Gastroesophageal sphincter (tissue), 2 donors: ENCODE data around the gene TMEM145.

Source experiments
- EP300 ChIP-seq: sonication (generic); formaldehyde crosslinking; IDR thresholded peaks from one replicate; pipeline ENCODE4 v1.6.1; 2017; ENCODE audit warnings: antibody characterized with exemption, mild to moderate bottlenecking
- POLR2AphosphoS5 ChIP-seq: sonication (generic); formaldehyde crosslinking; IDR thresholded peaks from one replicate; pipeline ENCODE4 v1.6.1; 2017; ENCODE audit warnings: antibody characterized with exemption

DNA sequence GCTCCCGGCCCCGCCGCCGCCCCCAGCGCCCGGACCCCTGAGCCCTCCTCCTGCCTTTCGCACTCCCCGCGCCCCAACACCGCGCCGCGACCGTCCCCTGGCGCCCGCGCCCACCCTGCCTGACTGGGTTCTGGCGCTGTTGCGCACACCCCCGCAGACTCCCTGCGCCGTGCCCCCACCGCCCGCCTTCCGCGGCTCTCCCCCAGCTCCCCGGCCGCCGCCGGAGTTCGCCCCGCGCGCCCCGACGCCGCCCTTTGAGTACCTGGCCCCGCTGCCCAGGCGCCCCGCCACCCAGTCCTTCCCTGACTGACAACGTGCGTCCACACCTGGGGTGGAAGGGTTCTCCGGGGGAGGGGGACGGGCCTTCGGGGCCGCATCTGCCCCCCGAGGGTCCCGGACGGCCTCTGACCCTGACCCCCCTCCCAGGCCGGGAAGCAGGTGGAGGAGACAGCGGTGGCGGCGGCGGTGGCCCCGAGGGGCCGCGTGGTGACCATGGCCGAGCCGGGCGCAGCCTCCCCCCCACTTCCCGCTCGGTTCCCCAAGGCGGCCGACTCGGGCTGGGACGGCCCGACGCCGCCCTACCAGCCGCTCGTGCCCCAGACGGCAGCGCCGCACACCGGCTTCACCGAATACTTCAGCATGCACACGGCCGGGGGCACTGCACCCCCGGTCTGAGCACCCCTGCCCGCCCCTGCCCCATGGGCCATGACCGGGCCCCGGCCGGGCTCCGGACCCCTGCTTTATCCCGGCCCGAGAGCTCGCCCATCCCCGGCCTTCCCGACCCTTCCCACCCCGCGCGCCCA, 10.9 kb downstream of the TMEM145 start:
- no peak for TF ChIP-seq EP300
- no peak for TF ChIP-seq POLR2AphosphoS5
